22Rv1 (cell line): Measurements from ENCODE around the gene ANO10.

Experiments
- ZFX ChIP-seq: fragments of 450-650 bp; IDR thresholded peaks from 2 replicates; pipeline ENCODE4 v1.6.1; 2017; ENCODE audit warnings: antibody characterized with exemption, borderline replicate concordance
- TF ChIP-seq, protein P1 (sequence below): fragments of 450-650 bp; IDR thresholded peaks from 2 replicates; pipeline ENCODE4 v1.5.1; 2017; ENCODE audit warnings: mild to moderate bottlenecking

- TF ChIP-seq, protein P1, sequence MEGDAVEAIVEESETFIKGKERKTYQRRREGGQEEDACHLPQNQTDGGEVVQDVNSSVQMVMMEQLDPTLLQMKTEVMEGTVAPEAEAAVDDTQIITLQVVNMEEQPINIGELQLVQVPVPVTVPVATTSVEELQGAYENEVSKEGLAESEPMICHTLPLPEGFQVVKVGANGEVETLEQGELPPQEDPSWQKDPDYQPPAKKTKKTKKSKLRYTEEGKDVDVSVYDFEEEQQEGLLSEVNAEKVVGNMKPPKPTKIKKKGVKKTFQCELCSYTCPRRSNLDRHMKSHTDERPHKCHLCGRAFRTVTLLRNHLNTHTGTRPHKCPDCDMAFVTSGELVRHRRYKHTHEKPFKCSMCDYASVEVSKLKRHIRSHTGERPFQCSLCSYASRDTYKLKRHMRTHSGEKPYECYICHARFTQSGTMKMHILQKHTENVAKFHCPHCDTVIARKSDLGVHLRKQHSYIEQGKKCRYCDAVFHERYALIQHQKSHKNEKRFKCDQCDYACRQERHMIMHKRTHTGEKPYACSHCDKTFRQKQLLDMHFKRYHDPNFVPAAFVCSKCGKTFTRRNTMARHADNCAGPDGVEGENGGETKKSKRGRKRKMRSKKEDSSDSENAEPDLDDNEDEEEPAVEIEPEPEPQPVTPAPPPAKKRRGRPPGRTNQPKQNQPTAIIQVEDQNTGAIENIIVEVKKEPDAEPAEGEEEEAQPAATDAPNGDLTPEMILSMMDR = no peak
- no peak for TF ChIP-seq ZFX
Measured at GRCh38 chr3:43388175-43388574, 233.6 kb downstream of the ANO10 start.
